GM19099 (cell line): ENCODE data around the gene INVS.

ENCODE experiments used
- POLR2A ChIP-seq: IDR thresholded peaks from 3 replicates; pipeline ENCODE4 v1.6.1; 2011; ENCODE audit warnings: low read depth; ENCODE audit not compliant: insufficient read length; ENCODE audit errors: extremely low read depth

INVS gene

GRCh38 chr9:100098887-100099721 lies at the start of gene INVS, which contains the start of gene ERP44:
INVS (plus strand) TSS chr9:100099243; CDS start chr9:100104522, 5,279 bp downstream.
ERP44 (minus strand) TSS chr9:100099000; CDS start chr9:100098840, 160 bp downstream.
- peak; percentile 89 for TF ChIP-seq POLR2A

GRCh38 chr9:100049551-100049950 lies 49.5 kb upstream of the INVS start:
- TF ChIP-seq POLR2A = no peak

GRCh38 chr9:100052375-100052774 lies 46.7 kb upstream of the INVS start:
- TF ChIP-seq POLR2A = no peak

GRCh38 chr9:100056561-100056960 lies 42.5 kb upstream of the INVS start:
- TF ChIP-seq POLR2A = no peak

- no peak for TF ChIP-seq POLR2A
These were observed 41.4 kb upstream of the INVS start for GRCh38 chr9:100057624-100058023.

GRCh38 chr9:100058699-100059579 lies 40.1 kb upstream of the INVS start:
- no peak for TF ChIP-seq POLR2A

GRCh38 chr9:100063185-100063584 lies 35.9 kb upstream of the INVS start:
- TF ChIP-seq POLR2A = no peak

GRCh38 chr9:100064872-100065581 lies 34.0 kb upstream of the INVS start:
- no peak for TF ChIP-seq POLR2A

GRCh38 chr9:100066539-100066938 lies 32.5 kb upstream of the INVS start:
- TF ChIP-seq POLR2A = no peak

GRCh38 chr9:100070104-100071041 lies 28.7 kb upstream of the INVS start:
- no peak for TF ChIP-seq POLR2A

- no peak for TF ChIP-seq POLR2A
These were observed 27.8 kb upstream of the INVS start for GRCh38 chr9:100071271-100071670.

GRCh38 chr9:100072805-100073204 lies 26.2 kb upstream of the INVS start:
- no peak for TF ChIP-seq POLR2A

GRCh38 chr9:100074093-100074492 lies 24.9 kb upstream of the INVS start:
- no peak for TF ChIP-seq POLR2A

GRCh38 chr9:100074989-100075388 lies 24.1 kb upstream of the INVS start:
- TF ChIP-seq POLR2A = no peak
